Suprapubic skin (tissue), 4 donors: Measurements from ENCODE around the gene CAV1.

Experiments
- EP300 ChIP-seq: sonication (generic); formaldehyde crosslinking; IDR thresholded peaks from one replicate; pipeline ENCODE4 v1.6.1; 2017; ENCODE audit warnings: antibody characterized with exemption
- POLR2A ChIP-seq, 2 donors: fragments of 450-650 bp; IDR thresholded peaks; one replicate each; pipeline ENCODE4 v1.6.1; 2017; ENCODE audit warnings: antibody characterized with exemption in 2 of 2, mild to moderate bottlenecking in 2 of 2, moderate library complexity in 2 of 2
- POLR2AphosphoS5 ChIP-seq, 3 donors: sonication (generic); formaldehyde crosslinking; IDR thresholded peaks; one replicate each; pipeline ENCODE4 v1.6.1; 2017; ENCODE audit warnings: antibody characterized with exemption in 3 of 3
- TF ChIP-seq, protein P1 (sequence below), 2 donors: fragments of 200-600 bp in 1 of 2; fragments of 450-650 bp in 1 of 2; sonication (generic) in 1 of 2; IDR thresholded peaks; one replicate each; pipeline ENCODE4 v1.5.1; 2016 to 2019; ENCODE audit warnings: antibody characterized with exemption in 2 of 2, mild to moderate bottlenecking in 1 of 2, moderate library complexity in 1 of 2

DNA sequence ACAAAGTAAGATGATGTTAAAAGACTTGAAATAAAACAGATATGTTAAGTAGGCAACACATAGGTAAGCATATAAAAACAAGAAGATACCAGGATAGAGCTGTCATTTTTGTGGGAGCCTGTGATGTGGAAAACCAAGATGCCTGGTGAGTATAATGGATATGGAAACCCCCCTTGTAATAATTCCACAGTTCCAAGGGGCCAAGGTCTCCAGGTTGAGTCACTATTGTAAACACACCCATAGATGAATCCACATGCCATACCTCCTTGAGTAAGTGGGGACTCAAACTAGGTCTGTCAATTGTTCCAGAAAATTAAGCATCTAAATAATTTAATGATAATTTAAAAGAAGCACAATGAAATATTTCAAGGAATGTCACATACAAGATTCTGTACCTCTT, 15.9 kb downstream of the CAV1 start:
- TF ChIP-seq, protein P1, sequence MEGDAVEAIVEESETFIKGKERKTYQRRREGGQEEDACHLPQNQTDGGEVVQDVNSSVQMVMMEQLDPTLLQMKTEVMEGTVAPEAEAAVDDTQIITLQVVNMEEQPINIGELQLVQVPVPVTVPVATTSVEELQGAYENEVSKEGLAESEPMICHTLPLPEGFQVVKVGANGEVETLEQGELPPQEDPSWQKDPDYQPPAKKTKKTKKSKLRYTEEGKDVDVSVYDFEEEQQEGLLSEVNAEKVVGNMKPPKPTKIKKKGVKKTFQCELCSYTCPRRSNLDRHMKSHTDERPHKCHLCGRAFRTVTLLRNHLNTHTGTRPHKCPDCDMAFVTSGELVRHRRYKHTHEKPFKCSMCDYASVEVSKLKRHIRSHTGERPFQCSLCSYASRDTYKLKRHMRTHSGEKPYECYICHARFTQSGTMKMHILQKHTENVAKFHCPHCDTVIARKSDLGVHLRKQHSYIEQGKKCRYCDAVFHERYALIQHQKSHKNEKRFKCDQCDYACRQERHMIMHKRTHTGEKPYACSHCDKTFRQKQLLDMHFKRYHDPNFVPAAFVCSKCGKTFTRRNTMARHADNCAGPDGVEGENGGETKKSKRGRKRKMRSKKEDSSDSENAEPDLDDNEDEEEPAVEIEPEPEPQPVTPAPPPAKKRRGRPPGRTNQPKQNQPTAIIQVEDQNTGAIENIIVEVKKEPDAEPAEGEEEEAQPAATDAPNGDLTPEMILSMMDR (IDR thresholded peaks at IDR 0.05), result no peak
- TF ChIP-seq EP300 (no peak), POLR2A (IDR thresholded peaks at IDR 0.05) (no peak), POLR2AphosphoS5 (IDR thresholded peaks at IDR 0.05) (no peak)
